ENCODE data around the gene ZNF232. TPM values are rescaled to one million over a fixed set of nuclear protein-coding genes. Genes with fewer than 3 reads are reported as not detected.
"Not testable (repeated sequence)": the region's sequence is repeated elsewhere in the genome, so short reads cannot be mapped to it uniquely, and the experiment has no call there.

Gene ZNF232
- total and polyA plus RNA-seq, 11 donors: 2.2 to 6.5 (median 4.4) TPM

- intact Hi-C loops (cut with DNase I): no loop called here
- Histone ChIP-seq H3K27me3 (peaks cover 0 to 25% (median 11%) of the 10 kb centered on the region in 9 donors), H3K4me3 (peak overlapping the region in 11 of 12 donors; percentile 4 to 58 (median 50)), H3K36me3 (peaks cover 0 to 6% (median 0%) of the 10 kb centered on the region in 9 donors), H3K4me1 (peaks cover 0 to 13% (median 2%) of the 10 kb centered on the region in 12 donors), H3K9me3 (no peaks in the 10 kb centered on the region), H3K27ac (no peak overlapping the region)
- DNase-seq (peak in 1 of 5 donors; percentile 0), ATAC-seq (peak in 3 of 4 donors; percentile 24 to 56 (median 40))
- 48 to 69% (median 50%) methylated on average over 28 to 53 of the region's 53 CpGs for WGBS, 4 donors
- no peak for TF ChIP-seq POLR2A (IDR thresholded peaks at IDR 0.05)
- TF ChIP-seq CTCF (IDR thresholded peaks at IDR 0.05): no peak
Observed at GRCh38 chr17:5123343-5124124, 11.9 kb upstream of the ZNF232 start.

- H3K4me1 ChIP-seq: peaks cover 0 to 13% (median 2%) of the 10 kb centered on the region in 12 donors
- DNase-seq (peak in 2 of 5 donors; percentile 16 to 18), ATAC-seq (peak; percentile 25 to 76 (median 38))
- TF ChIP-seq CTCF (IDR thresholded peaks at IDR 0.05) (no peak), POLR2A (IDR thresholded peaks at IDR 0.05) (no peak)
- H3K27ac ChIP-seq: no peak overlapping the region
- peaks cover 0 to 6% (median 0%) of the 10 kb centered on the region in 9 donors for H3K36me3 ChIP-seq
- no peaks in the 10 kb centered on the region for H3K9me3 ChIP-seq
- intact Hi-C loops (cut with DNase I): no loop called here
- H3K27me3 ChIP-seq: peaks cover 0 to 30% (median 11%) of the 10 kb centered on the region in 9 donors
- WGBS, 4 donors: 0 to 3% (median 2%) methylated on average over 10 to 75 of the region's 75 CpGs
- H3K4me3 ChIP-seq: peak overlapping the region; percentile 4 to 58 (median 49)
Observed at GRCh38 chr17:5122586-5123342, 11.1 kb upstream of the ZNF232 start.

GRCh38 chr17:5122056-5122455, 10.4 kb upstream of the ZNF232 start:
- Histone ChIP-seq H3K4me1 (peaks cover 0 to 13% (median 2%) of the 10 kb centered on the region in 12 donors), H3K4me3 (peak overlapping the region in 10 of 12 donors; percentile 4 to 58 (median 51)), H3K27me3 (peaks cover 0 to 31% (median 11%) of the 10 kb centered on the region in 9 donors)
- ATAC-seq; H3K27ac ChIP-seq; H3K36me3 ChIP-seq; H3K9me3 ChIP-seq; intact Hi-C loops (cut with DNase I): not testable (repeated sequence)
- 72 to 77% (median 75%) methylated on average over 7 of the region's 7 CpGs for WGBS, 4 donors
- peak in 1 of 5 donors; percentile 5 for DNase-seq

GRCh38 chr17:5121186-5121841, 9.6 kb upstream of the ZNF232 start:
- WGBS, 4 donors: 90 to 95% (median 93%) methylated on average over 14 to 16 of the region's 16 CpGs
- H3K9me3 ChIP-seq: no peaks in the 10 kb centered on the region
- intact Hi-C loops (cut with DNase I): no loop called here
- peaks cover 0 to 6% (median 0%) of the 10 kb centered on the region in 9 donors for H3K36me3 ChIP-seq
- ATAC-seq (no peak), DNase-seq (peak in 1 of 5 donors; percentile 14)
- H3K4me1 ChIP-seq: peaks cover 0 to 13% (median 2%) of the 10 kb centered on the region in 12 donors
- TF ChIP-seq POLR2A (IDR thresholded peaks at IDR 0.05) (no peak), CTCF (IDR thresholded peaks at IDR 0.05) (no peak)
- H3K27me3 ChIP-seq: peaks cover 0 to 39% (median 13%) of the 10 kb centered on the region in 9 donors
- no peak overlapping the region for H3K27ac ChIP-seq
- no peak overlapping the region for H3K4me3 ChIP-seq

GRCh38 chr17:5120436-5121185, 8.9 kb upstream of the ZNF232 start:
- intact Hi-C loops (cut with DNase I); H3K9me3 ChIP-seq; H3K4me3 ChIP-seq; H3K36me3 ChIP-seq; H3K27ac ChIP-seq; ATAC-seq: not testable (repeated sequence)
- 85 to 91% (median 89%) methylated on average over 5 to 6 of the region's 6 CpGs for WGBS, 4 donors
- DNase-seq: peak in 1 of 5 donors; percentile 12
- peaks cover 0 to 18% (median 3%) of the 10 kb centered on the region in 12 donors for H3K4me1 ChIP-seq
- peaks cover 0 to 46% (median 20%) of the 10 kb centered on the region in 9 donors for H3K27me3 ChIP-seq

All from heart left ventricle (tissue), 16 donors.